ENCODE results near the gene CYB5B.

CYB5B gene

GRCh38 chr16:69490707-69491324 lies 66.4 kb downstream of the CYB5B start:
- no peak for DNase-seq

- no peak for DNase-seq
These were observed 70.6 kb downstream of the CYB5B start for GRCh38 chr16:69494991-69495392.

- no peak for DNase-seq
These were observed 71.4 kb downstream of the CYB5B start for GRCh38 chr16:69495821-69496220.

- DNase-seq: no peak
These were observed 72.0 kb downstream of the CYB5B start for GRCh38 chr16:69496376-69496775.

- no peak for DNase-seq
These were observed 72.5 kb downstream of the CYB5B start for GRCh38 chr16:69496896-69497295.

- DNase-seq: no peak
These were observed 73.6 kb downstream of the CYB5B start for GRCh38 chr16:69497876-69498596.

GRCh38 chr16:69498926-69499325 lies 74.5 kb downstream of the CYB5B start:
- DNase-seq: no peak

GRCh38 chr16:69499541-69500230 lies 75.3 kb downstream of the CYB5B start:
- no peak for DNase-seq

GRCh38 chr16:69500496-69500895 lies 76.1 kb downstream of the CYB5B start:
- no peak for DNase-seq

GRCh38 chr16:69501956-69502745 lies 77.7 kb downstream of the CYB5B start:
- DNase-seq: no peak

- DNase-seq: no peak
These were observed 78.8 kb downstream of the CYB5B start for GRCh38 chr16:69503244-69503643.

GRCh38 chr16:69508033-69508755 lies 83.8 kb downstream of the CYB5B start:
- DNase-seq: no peak

- no peak for DNase-seq
These were observed 84.7 kb downstream of the CYB5B start for GRCh38 chr16:69509125-69509524.

GRCh38 chr16:69511651-69512050 lies 87.2 kb downstream of the CYB5B start:
- DNase-seq: no peak

GRCh38 chr16:69513180-69513966 lies 89.0 kb downstream of the CYB5B start:
- no peak for DNase-seq

GRCh38 chr16:69514356-69514755 lies 89.9 kb downstream of the CYB5B start:
- no peak for DNase-seq

All from NCI-H1930 (cell line).